Measurements from ENCODE around the gene SOST. TPM values are rescaled to one million over a fixed set of nuclear protein-coding genes. Genes with fewer than 3 reads are reported as not detected.

SOST gene
- total RNA-seq, 1 donor from 2014 or later = not detected

Other genes starting within 250 kb of the SOST start
- 3.2 and 13.5 TPM in 2 replicates for gene ETV4, start 212.5 kb downstream of the SOST start, total RNA-seq
- gene MEOX1, start 96.9 kb downstream of the SOST start, total RNA-seq = 0.05 and 1.4 TPM in 2 replicates
- 73.0 and 73.5 TPM in 2 replicates for gene DUSP3, start 20.2 kb upstream of the SOST start, total RNA-seq
- gene CFAP97D1, start 21.6 kb upstream of the SOST start, total RNA-seq = not detected in 2 replicates
- 3.0 and 4.9 TPM in 2 replicates for gene MPP3, start 74.4 kb upstream of the SOST start, total RNA-seq
- 0.05 and 0.34 TPM in 2 replicates for gene CD300LG, start 88.4 kb upstream of the SOST start, total RNA-seq
- 0.34 and 0.84 TPM in 2 replicates for gene MPP2, start 148.7 kb upstream of the SOST start, total RNA-seq
- gene PPY, start 183.7 kb upstream of the SOST start, total RNA-seq = not detected in 2 replicates
- not detected in 2 replicates for gene PYY, start 195.1 kb upstream of the SOST start, total RNA-seq
- gene NAGS, start 245.8 kb upstream of the SOST start, total RNA-seq = 6.8 and 10.0 TPM in 2 replicates